T1000 (cell line): ENCODE results near the gene PIGBOS1.
"Not testable (repeated sequence)": the region's sequence is repeated elsewhere in the genome, so short reads cannot be mapped to it uniquely, and the experiment has no call there.

ENCODE experiments used
- DNase-seq: peaks from one replicate; lab custom pipeline; 2025; ENCODE audit warnings: mixed read lengths; lab: John Stamatoyannopoulos, UW

The PIGBOS1 gene

GRCh38 chr15:55290528-55291057, 28.3 kb downstream of the PIGBOS1 start:
- DNase-seq, result peak; percentile 50

GRCh38 chr15:55289746-55290527, 29.0 kb downstream of the PIGBOS1 start, which contains the start of gene RAB27A:
Gene RAB27A, minus strand, starts transcription at chr15:55289813. Its CDS starts 54,879 bp downstream, at chr15:55234934.
- DNase-seq, result peak; percentile 50

- DNase-seq, result no peak
These were observed 29.7 kb downstream of the PIGBOS1 start for GRCh38 chr15:55289011-55289745.

- DNase-seq, result no peak
These were observed 30.8 kb downstream of the PIGBOS1 start for GRCh38 chr15:55288006-55288717.

GRCh38 chr15:55286442-55287189, 32.3 kb downstream of the PIGBOS1 start:
- not testable (repeated sequence) for DNase-seq

GRCh38 chr15:55284426-55284825, 34.5 kb downstream of the PIGBOS1 start:
- no peak for DNase-seq

GRCh38 chr15:55283379-55284147, 35.4 kb downstream of the PIGBOS1 start:
- DNase-seq, result no peak

GRCh38 chr15:55282284-55282833, 36.6 kb downstream of the PIGBOS1 start:
- no peak for DNase-seq

GRCh38 chr15:55281517-55282228, 37.2 kb downstream of the PIGBOS1 start:
- DNase-seq, result no peak

- not testable (repeated sequence) for DNase-seq
These were observed 38.3 kb downstream of the PIGBOS1 start for GRCh38 chr15:55280589-55280988.

- peak; percentile 21 for DNase-seq
These were observed 39.1 kb downstream of the PIGBOS1 start for GRCh38 chr15:55279746-55280351.

GRCh38 chr15:55279100-55279745, 39.7 kb downstream of the PIGBOS1 start:
- DNase-seq, result no peak

- no peak for DNase-seq
These were observed 41.2 kb downstream of the PIGBOS1 start for GRCh38 chr15:55277715-55278114.

- DNase-seq, result no peak
These were observed 41.8 kb downstream of the PIGBOS1 start for GRCh38 chr15:55277116-55277564.

GRCh38 chr15:55276324-55276723, 42.6 kb downstream of the PIGBOS1 start:
- DNase-seq, result no peak

- DNase-seq, result no peak
These were observed 48.6 kb downstream of the PIGBOS1 start for GRCh38 chr15:55270291-55270690.

GRCh38 chr15:55268176-55268695, 50.7 kb downstream of the PIGBOS1 start:
- DNase-seq, result no peak

- no peak for DNase-seq
These were observed 51.3 kb downstream of the PIGBOS1 start for GRCh38 chr15:55267401-55268175.
